ENCODE measurements around the gene TREML1. TPM values are rescaled to one million over a fixed set of nuclear protein-coding genes. Genes with fewer than 3 reads are reported as not detected.
A peak's percentile ranks its signal among the peaks of the same experiment; 100 is the strongest.

TREML1 gene
- total and polyA plus RNA-seq, 4 donors, result 1.2 to 2.2 (median 1.2) TPM

DNA sequence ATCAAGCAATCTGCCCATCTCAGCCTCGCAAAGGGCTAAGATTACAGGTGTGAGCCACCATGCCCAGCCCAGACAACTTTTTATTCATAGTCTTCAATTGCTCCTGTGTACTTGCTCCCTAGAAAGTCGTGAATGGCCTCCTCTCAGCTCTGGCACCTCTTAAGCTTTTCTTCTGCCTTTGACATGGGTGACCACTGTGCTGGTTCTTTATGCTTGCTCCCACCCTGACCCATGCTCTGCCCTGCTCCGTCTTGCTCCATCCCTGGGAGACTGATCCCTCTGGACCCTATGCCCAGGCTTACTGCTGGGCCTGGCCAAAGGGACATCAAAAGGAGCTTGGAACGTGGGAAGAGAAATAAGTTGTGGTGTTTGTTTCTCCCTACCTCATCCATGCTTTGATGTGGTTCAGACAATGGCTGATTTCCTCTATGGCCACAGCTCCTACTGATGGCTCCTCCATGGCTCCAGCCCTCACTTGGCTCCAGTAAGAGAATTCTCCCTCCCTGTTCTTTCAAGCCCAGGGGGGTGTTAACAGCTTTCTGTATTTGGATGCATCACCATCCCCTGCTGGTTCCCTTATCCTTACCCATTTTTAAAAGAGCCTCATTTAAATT, 16.5 kb upstream of the TREML1 start:
- Histone ChIP-seq H3K9ac (ENCODE audit: insufficient read depth in 1 of 2, low read length in 2 of 2) (no peak overlapping the region), H3K4me1 (ENCODE audit: control insufficient read depth in 5 of 5, insufficient read depth in 5 of 5, low read length in 5 of 5) (no peaks in the 10 kb centered on the region), H3K36me3 (ENCODE audit: control insufficient read depth in 4 of 4, insufficient read depth in 4 of 4, low read length in 4 of 4) (no peaks in the 10 kb centered on the region), H3K27me3 (ENCODE audit: control insufficient read depth in 3 of 3, insufficient read depth in 3 of 3, low read length in 2 of 3) (peaks cover 0 to 11% (median 0%) of the 10 kb centered on the region in 3 donors), H3K4me3 (no peak overlapping the region), H3K9me3 (ENCODE audit: control insufficient read depth in 4 of 4, insufficient read depth in 3 of 4, low read length in 3 of 4) (peaks cover 0 to 3% (median 0%) of the 10 kb centered on the region in 4 donors), H3K27ac (ENCODE audit: low read depth in 1 of 2, low read length in 1 of 2) (no peak overlapping the region)
- DNase-seq (no peak), ATAC-seq (ENCODE audit: insufficient read depth, low FRiP score) (no peak)
- TF ChIP-seq CTCF (IDR thresholded peaks at IDR 0.05; ENCODE audit: control extremely low read depth, extremely low read depth), result no peak
- WGBS, 2 donors, result 71 to 76% methylated on average over 4 of the region's 4 CpGs

DNA sequence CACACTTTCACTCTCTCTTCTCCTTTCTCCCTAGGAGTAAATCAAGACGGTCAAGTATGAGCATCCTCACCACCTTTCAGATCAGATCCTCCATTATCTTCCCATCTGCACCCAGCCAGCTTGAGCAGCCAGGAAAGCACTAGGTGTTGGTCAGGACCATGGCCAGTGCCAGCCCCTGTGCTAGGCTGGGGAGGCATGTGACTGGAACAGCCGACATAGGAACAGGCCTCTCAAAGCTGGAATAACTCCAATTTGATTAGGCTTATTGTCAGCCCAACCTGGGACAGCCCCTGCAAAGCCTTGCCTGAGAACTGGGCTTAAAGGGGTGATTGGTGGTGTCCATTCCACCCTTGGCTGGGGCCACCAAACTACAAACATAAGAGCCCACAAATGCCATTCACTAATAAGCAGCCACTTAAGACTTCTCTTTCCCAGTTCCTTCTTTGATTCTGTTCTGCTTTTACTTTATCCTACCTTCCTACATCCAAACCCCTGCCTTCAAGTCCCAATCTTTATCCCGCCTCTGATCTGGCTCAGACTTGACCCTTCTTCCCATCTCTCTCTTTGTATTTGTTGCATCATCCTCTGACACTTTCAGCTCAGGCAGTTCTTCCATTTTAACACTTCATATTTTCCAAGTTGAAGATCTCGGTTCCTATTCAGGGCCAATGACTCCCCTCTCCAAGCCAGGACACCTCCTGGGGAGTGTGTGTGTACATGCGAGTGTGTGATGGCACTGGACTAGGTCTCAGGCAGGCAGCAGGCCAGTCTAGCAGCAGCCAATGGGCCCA, 13.2 kb upstream of the TREML1 start:
- Histone ChIP-seq H3K36me3 (ENCODE audit: control insufficient read depth in 4 of 4, insufficient read depth in 4 of 4, low read length in 4 of 4) (no peaks in the 10 kb centered on the region), H3K9me3 (ENCODE audit: control insufficient read depth in 4 of 4, insufficient read depth in 3 of 4, low read length in 3 of 4) (peaks cover 0 to 3% (median 0%) of the 10 kb centered on the region in 4 donors), H3K4me1 (ENCODE audit: control insufficient read depth in 5 of 5, insufficient read depth in 5 of 5, low read length in 5 of 5) (no peaks in the 10 kb centered on the region), H3K9ac (ENCODE audit: insufficient read depth in 1 of 2, low read length in 2 of 2) (no peak overlapping the region), H3K27ac (ENCODE audit: low read depth in 1 of 2, low read length in 1 of 2) (no peak overlapping the region), H3K27me3 (ENCODE audit: control insufficient read depth in 3 of 3, insufficient read depth in 3 of 3, low read length in 2 of 3) (peaks cover 0 to 6% (median 0%) of the 10 kb centered on the region in 3 donors), H3K4me3 (no peak overlapping the region)
- 58 to 71% methylated on average over 5 of the region's 5 CpGs for WGBS, 2 donors
- no peak for ATAC-seq (ENCODE audit: insufficient read depth, low FRiP score)
- DNase-seq, result peak; percentile 13 to 55 (median 33)
- no peak for TF ChIP-seq CTCF (IDR thresholded peaks at IDR 0.05; ENCODE audit: control extremely low read depth, extremely low read depth)

DNA sequence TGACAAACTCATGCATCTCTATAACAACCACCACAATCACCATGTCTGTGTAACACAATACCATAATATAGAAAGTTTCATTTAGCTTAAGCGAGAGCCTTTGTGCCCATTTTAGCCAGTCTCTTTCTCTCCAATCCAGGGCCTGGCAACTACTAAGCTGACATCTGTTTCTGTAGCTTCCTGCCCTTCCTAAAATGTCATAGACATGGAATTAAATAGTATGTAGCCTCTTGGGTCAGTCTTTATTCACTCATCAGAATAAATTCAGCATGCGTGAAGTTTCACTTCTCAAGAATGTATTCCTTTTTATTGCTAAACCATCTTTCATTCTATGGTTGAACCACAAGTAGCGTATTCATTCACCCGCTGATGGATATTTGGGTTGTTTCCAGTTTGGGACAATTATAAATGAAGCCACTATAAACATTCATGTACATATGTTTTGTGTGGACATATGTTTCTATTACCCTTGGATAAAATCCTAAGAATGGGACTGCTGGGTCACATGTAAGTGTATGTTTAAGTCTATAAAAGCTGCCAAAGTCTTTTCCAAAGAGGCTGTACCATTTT, 10.5 kb upstream of the TREML1 start:
- WGBS, 2 donors, result 83 to 90% methylated on average over 4 of the region's 4 CpGs
- ATAC-seq (ENCODE audit: insufficient read depth, low FRiP score), result no peak
- no peak overlapping the region for H3K4me3 ChIP-seq
- H3K36me3 ChIP-seq (ENCODE audit: control insufficient read depth in 4 of 4, insufficient read depth in 4 of 4, low read length in 4 of 4), result no peaks in the 10 kb centered on the region
- peak in 1 of 3 donors; percentile 27 for DNase-seq
- no peak overlapping the region for H3K27ac ChIP-seq (ENCODE audit: low read depth in 1 of 2, low read length in 1 of 2)
- no peak overlapping the region for H3K9ac ChIP-seq (ENCODE audit: insufficient read depth in 1 of 2, low read length in 2 of 2)
- no peaks in the 10 kb centered on the region for H3K27me3 ChIP-seq (ENCODE audit: control insufficient read depth in 3 of 3, insufficient read depth in 3 of 3, low read length in 2 of 3)
- no peak for TF ChIP-seq CTCF (IDR thresholded peaks at IDR 0.05; ENCODE audit: control extremely low read depth, extremely low read depth)
- peaks cover 0 to 5% (median 2%) of the 10 kb centered on the region in 5 donors for H3K4me1 ChIP-seq (ENCODE audit: control insufficient read depth in 5 of 5, insufficient read depth in 5 of 5, low read length in 5 of 5)
- peaks cover 0 to 3% (median 0%) of the 10 kb centered on the region in 4 donors for H3K9me3 ChIP-seq (ENCODE audit: control insufficient read depth in 4 of 4, insufficient read depth in 3 of 4, low read length in 3 of 4)

Data from lung (tissue), 12 donors.